Measurements from ENCODE around the gene ZNF786. TPM values are rescaled to one million over a fixed set of nuclear protein-coding genes. Genes with fewer than 3 reads are reported as not detected.

ZNF786 gene
- total and polyA plus RNA-seq, 9 of the 15 experiments (the other 6 are each of a cell fraction or from before 2014, with no cell fraction given), result 0.31 to 5.4 (median 3.0) TPM

DNA sequence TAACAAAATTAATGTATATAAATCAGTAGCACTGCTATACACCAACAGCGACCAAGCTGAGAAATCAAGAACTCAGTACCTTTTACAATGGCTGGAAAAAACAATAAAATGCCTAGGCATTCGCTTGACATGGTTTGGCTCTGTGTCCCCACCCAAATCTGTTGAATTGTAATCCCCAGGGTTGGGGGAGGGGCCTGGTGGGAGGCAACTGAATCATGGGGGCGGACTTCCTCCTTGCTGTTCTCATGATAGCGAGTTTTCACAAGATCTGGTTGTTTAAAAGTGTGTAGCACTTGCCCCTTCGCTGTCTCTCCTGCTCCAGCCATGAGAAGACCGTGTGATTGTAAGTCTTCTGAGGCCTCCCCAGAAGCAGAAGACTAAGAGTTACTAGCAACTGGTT, 8.6 kb downstream of the ZNF786 start (continued):
- TF ChIP-seq, protein P1, sequence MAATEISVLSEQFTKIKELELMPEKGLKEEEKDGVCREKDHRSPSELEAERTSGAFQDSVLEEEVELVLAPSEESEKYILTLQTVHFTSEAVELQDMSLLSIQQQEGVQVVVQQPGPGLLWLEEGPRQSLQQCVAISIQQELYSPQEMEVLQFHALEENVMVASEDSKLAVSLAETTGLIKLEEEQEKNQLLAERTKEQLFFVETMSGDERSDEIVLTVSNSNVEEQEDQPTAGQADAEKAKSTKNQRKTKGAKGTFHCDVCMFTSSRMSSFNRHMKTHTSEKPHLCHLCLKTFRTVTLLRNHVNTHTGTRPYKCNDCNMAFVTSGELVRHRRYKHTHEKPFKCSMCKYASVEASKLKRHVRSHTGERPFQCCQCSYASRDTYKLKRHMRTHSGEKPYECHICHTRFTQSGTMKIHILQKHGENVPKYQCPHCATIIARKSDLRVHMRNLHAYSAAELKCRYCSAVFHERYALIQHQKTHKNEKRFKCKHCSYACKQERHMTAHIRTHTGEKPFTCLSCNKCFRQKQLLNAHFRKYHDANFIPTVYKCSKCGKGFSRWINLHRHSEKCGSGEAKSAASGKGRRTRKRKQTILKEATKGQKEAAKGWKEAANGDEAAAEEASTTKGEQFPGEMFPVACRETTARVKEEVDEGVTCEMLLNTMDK (IDR thresholded peaks at IDR 0.05; ENCODE audit: borderline replicate concordance, insufficient read depth, low read depth, low read length, poor library complexity, severe bottlenecking), result no peak
- no peak for TF ChIP-seq ZNF584 (CRISPR knock-in tag; IDR thresholded peaks at IDR 0.05; ENCODE audit: low read depth)
- no peak for TF ChIP-seq ZNF507 (tag; conservative IDR thresholded peaks at IDR 0.05)
- TF ChIP-seq, protein P2, sequence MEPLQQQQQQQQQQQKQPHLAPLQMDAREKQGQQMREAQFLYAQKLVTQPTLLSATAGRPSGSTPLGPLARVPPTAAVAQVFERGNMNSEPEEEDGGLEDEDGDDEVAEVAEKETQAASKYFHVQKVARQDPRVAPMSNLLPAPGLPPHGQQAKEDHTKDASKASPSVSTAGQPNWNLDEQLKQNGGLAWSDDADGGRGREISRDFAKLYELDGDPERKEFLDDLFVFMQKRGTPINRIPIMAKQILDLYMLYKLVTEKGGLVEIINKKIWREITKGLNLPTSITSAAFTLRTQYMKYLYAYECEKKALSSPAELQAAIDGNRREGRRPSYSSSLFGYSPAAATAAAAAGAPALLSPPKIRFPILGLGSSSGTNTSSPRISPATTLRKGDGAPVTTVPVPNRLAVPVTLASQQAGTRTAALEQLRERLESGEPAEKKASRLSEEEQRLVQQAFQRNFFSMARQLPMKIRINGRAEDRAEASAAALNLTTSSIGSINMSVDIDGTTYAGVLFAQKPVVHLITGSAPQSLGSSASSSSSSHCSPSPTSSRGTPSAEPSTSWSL (CRISPR knock-in tag; IDR thresholded peaks at IDR 0.05; ENCODE audit: borderline replicate concordance), result no peak
- TF ChIP-seq ZNF324 (CRISPR knock-in tag; IDR thresholded peaks at IDR 0.05), result no peak
- TF ChIP-seq EGR1 (conservative IDR thresholded peaks at IDR 0.05), result peak; percentile 73
- TF ChIP-seq, protein P3, sequence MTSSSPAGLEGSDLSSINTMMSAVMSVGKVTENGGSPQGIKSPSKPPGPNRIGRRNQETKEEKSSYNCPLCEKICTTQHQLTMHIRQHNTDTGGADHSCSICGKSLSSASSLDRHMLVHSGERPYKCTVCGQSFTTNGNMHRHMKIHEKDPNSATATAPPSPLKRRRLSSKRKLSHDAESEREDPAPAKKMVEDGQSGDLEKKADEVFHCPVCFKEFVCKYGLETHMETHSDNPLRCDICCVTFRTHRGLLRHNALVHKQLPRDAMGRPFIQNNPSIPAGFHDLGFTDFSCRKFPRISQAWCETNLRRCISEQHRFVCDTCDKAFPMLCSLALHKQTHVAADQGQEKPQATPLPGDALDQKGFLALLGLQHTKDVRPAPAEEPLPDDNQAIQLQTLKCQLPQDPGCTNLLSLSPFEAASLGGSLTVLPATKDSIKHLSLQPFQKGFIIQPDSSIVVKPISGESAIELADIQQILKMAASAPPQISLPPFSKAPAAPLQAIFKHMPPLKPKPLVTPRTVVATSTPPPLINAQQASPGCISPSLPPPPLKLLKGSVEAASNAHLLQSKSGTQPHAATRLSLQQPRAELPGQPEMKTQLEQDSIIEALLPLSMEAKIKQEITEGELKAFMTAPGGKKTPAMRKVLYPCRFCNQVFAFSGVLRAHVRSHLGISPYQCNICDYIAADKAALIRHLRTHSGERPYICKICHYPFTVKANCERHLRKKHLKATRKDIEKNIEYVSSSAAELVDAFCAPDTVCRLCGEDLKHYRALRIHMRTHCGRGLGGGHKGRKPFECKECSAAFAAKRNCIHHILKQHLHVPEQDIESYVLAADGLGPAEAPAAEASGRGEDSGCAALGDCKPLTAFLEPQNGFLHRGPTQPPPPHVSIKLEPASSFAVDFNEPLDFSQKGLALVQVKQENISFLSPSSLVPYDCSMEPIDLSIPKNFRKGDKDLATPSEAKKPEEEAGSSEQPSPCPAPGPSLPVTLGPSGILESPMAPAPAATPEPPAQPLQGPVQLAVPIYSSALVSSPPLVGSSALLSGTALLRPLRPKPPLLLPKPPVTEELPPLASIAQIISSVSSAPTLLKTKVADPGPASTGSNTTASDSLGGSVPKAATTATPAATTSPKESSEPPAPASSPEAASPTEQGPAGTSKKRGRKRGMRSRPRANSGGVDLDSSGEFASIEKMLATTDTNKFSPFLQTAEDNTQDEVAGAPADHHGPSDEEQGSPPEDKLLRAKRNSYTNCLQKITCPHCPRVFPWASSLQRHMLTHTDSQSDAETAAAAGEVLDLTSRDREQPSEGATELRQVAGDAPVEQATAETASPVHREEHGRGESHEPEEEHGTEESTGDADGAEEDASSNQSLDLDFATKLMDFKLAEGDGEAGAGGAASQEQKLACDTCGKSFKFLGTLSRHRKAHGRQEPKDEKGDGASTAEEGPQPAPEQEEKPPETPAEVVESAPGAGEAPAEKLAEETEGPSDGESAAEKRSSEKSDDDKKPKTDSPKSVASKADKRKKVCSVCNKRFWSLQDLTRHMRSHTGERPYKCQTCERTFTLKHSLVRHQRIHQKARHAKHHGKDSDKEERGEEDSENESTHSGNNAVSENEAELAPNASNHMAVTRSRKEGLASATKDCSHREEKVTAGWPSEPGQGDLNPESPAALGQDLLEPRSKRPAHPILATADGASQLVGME (CRISPR knock-in tag; IDR thresholded peaks at IDR 0.05), result no peak
- TF ChIP-seq ZNF764 (CRISPR knock-in tag; IDR thresholded peaks at IDR 0.05; ENCODE audit: low read depth), result no peak
- TF ChIP-seq MYBL2 (IDR thresholded peaks at IDR 0.05; ENCODE audit: low read depth), result no peak
- TF ChIP-seq MYBL2 (CRISPR knock-in tag; IDR thresholded peaks at IDR 0.05; ENCODE audit: borderline replicate concordance), result no peak
- no peak for TF ChIP-seq BACH1 (tag; IDR thresholded peaks at IDR 0.05)
- TF ChIP-seq, protein P4, sequence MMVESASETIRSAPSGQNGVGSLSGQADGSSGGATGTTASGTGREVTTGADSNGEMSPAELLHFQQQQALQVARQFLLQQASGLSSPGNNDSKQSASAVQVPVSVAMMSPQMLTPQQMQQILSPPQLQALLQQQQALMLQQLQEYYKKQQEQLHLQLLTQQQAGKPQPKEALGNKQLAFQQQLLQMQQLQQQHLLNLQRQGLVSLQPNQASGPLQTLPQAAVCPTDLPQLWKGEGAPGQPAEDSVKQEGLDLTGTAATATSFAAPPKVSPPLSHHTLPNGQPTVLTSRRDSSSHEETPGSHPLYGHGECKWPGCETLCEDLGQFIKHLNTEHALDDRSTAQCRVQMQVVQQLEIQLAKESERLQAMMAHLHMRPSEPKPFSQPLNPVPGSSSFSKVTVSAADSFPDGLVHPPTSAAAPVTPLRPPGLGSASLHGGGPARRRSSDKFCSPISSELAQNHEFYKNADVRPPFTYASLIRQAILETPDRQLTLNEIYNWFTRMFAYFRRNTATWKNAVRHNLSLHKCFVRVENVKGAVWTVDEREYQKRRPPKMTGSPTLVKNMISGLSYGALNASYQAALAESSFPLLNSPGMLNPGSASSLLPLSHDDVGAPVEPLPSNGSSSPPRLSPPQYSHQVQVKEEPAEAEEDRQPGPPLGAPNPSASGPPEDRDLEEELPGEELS (CRISPR knock-in tag; IDR thresholded peaks at IDR 0.05; ENCODE audit: borderline replicate concordance), result no peak
- no peak for TF ChIP-seq ZNF41 (CRISPR knock-in tag; conservative IDR thresholded peaks at IDR 0.05)
- TF ChIP-seq CBX3 (IDR thresholded peaks at IDR 0.05; ENCODE audit: borderline replicate concordance in 1 of 2, low read length in 2 of 2), result peak in 1 of 2 experiments; percentile 64; a peak in 1 of 3 replicates
- no peak for TF ChIP-seq ZZZ3 (IDR thresholded peaks at IDR 0.05)
- TF ChIP-seq, protein P5, sequence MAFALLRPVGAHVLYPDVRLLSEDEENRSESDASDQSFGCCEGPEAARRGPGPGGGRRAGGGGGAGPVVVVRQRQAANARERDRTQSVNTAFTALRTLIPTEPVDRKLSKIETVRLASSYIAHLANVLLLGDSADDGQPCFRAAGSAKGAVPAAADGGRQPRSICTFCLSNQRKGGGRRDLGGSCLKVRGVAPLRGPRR (CRISPR knock-in tag; IDR thresholded peaks at IDR 0.05), result no peak
